GM23338 (cell line): Measurements from ENCODE around the gene TRIM56.

Source experiments
- CREB1 ChIP-seq: fragments of 250-450 bp; sonication (Bioruptor Pico); IDR thresholded peaks from 2 replicates; pipeline ENCODE4 v1.5.0; 2020; ENCODE audit warnings: low read depth, mild to moderate bottlenecking, moderate library complexity
- CTCF ChIP-seq, 2 experiments: fragments of 200-600 bp in 1 of 2; sonication (generic) in 1 of 2; conservative IDR thresholded peaks; 2 replicates each; pipeline versions ENCODE4 v1.5.1 to v1.6.1; 2016 to 2017; ENCODE audit warnings: antibody characterized with exemption in 2 of 2, low read depth in 2 of 2, mild to moderate bottlenecking in 2 of 2, moderate library complexity in 1 of 2
- EZH2 ChIP-seq: fragments of 200-600 bp; sonication (generic); IDR thresholded peaks from one replicate; pipeline ENCODE4 v1.8.0; 2017; ENCODE audit warnings: antibody characterized with exemption, mild to moderate bottlenecking, low read depth; ENCODE audit not compliant: unreplicated experiment
- EZH2phosphoT487 ChIP-seq: fragments of 200-600 bp; sonication (generic); IDR thresholded peaks from one replicate; pipeline ENCODE4 v1.8.1; 2018; ENCODE audit warnings: antibody characterized with exemption; ENCODE audit not compliant: unreplicated experiment
- JUNB ChIP-seq: IDR thresholded peaks from one replicate; pipeline ENCODE4 v1.6.1; 2016; ENCODE audit warnings: antibody characterized with exemption; ENCODE audit not compliant: unreplicated experiment
- NANOG ChIP-seq: IDR thresholded peaks from 2 replicates; pipeline ENCODE4 v1.6.1; 2016; ENCODE audit warnings: antibody characterized with exemption, borderline replicate concordance
- POLR2AphosphoS5 ChIP-seq: IDR thresholded peaks from 2 replicates; pipeline ENCODE4 v1.6.1; 2016; ENCODE audit warnings: antibody characterized with exemption, low read depth
- REST ChIP-seq: IDR thresholded peaks from one replicate; pipeline ENCODE4 v1.6.1; 2018; ENCODE audit warnings: antibody characterized with exemption; ENCODE audit not compliant: unreplicated experiment
- ZNF114 ChIP-seq: fragments of 250-450 bp; sonication (Bioruptor Pico); IDR thresholded peaks from 2 replicates; pipeline ENCODE4 v1.5.0; 2020; ENCODE audit warnings: mild to moderate bottlenecking, moderate library complexity
- ZNF331 ChIP-seq: fragments of 250-450 bp; sonication (Bioruptor Pico); IDR thresholded peaks from 2 replicates; pipeline ENCODE4 v1.5.0; 2020; ENCODE audit warnings: low read depth, mild to moderate bottlenecking, moderate library complexity
- ZNF462 ChIP-seq: fragments of 250-450 bp; sonication (Bioruptor Pico); IDR thresholded peaks from 2 replicates; pipeline ENCODE4 v1.5.0; 2020; ENCODE audit warnings: mild to moderate bottlenecking, moderate library complexity

- TF ChIP-seq EZH2 (no peak), JUNB (no peak), CTCF (conservative IDR thresholded peaks at IDR 0.05; ENCODE audit: low read depth in 2 of 2) (no peak), EZH2phosphoT487 (no peak), POLR2AphosphoS5 (no peak), REST (no peak), CREB1 (no peak), ZNF114 (CRISPR knock-in tag) (no peak), ZNF462 (no peak), NANOG (no peak), ZNF331 (CRISPR knock-in tag) (no peak)
Measured at GRCh38 chr7:101119876-101120275, 34.6 kb downstream of the TRIM56 start.
